Spleen (tissue), 11 donors: ENCODE results near the gene AGXT2. TPM values are rescaled to one million over a fixed set of nuclear protein-coding genes. Genes with fewer than 3 reads are reported as not detected.

Experiments
- DNase-seq: peaks from one replicate; pipeline ENCODE4 v3.0.0-alpha.2; 2020
- H3K27ac ChIP-seq, 8 donors: fragments of 200-600 bp; sonication (generic) in 7 of 8; 1 replicate in 4 of 8; 2 replicates in 4 of 8; pipeline versions ENCODE4 v1.5.0 to v1.8.0; 2016 to 2021; ENCODE audit warnings: inconsistent platforms in 4 of 8, mild to moderate bottlenecking in 4 of 8, moderate library complexity in 1 of 8
- H3K27me3 ChIP-seq, 7 donors: fragments of 200-600 bp; sonication (generic) in 6 of 7; replicated peaks in 1 of 7; 1 replicate in 4 of 7; 2 replicates in 3 of 7; pipeline versions ENCODE4 v1.5.0 to v1.8.0; 2016 to 2021; ENCODE audit warnings: inconsistent platforms in 3 of 7, mild to moderate bottlenecking in 1 of 7
- H3K36me3 ChIP-seq, 6 donors: fragments of 200-600 bp; sonication (generic) in 5 of 6; 1 replicate in 4 of 6; 2 replicates in 2 of 6; pipeline versions ENCODE4 v1.5.0 to v1.8.0; 2016 to 2021; ENCODE audit warnings: inconsistent platforms in 2 of 6
- H3K4me1 ChIP-seq, 6 donors: fragments of 200-600 bp; sonication (generic) in 5 of 6; 1 replicate in 3 of 6; 2 replicates in 3 of 6; pipeline versions ENCODE4 v1.5.0 to v1.8.0; 2016 to 2021; ENCODE audit warnings: inconsistent platforms in 3 of 6
- H3K4me3 ChIP-seq, 8 donors: fragments of 200-600 bp; sonication (generic) in 7 of 8; 1 replicate in 4 of 8; 2 replicates in 4 of 8; pipeline versions ENCODE4 v1.5.0 to v1.8.0; 2016 to 2021; ENCODE audit warnings: inconsistent platforms in 4 of 8, mild to moderate bottlenecking in 4 of 8, moderate library complexity in 2 of 8
- H3K9me3 ChIP-seq, 8 donors: fragments of 200-600 bp; sonication (generic) in 7 of 8; 1 replicate in 4 of 8; 2 replicates in 4 of 8; pipeline versions ENCODE4 v1.5.0 to v1.8.0; 2016 to 2021; ENCODE audit warnings: inconsistent platforms in 4 of 8
- CTCF ChIP-seq, 11 experiments: fragments of 200-600 bp in 7 of 11; fragments of 450-650 bp in 4 of 11; sonication (generic) in 4 of 11; IDR thresholded peaks in 8 of 11; conservative IDR thresholded peaks in 3 of 11; 1 replicate in 7 of 11; 2 replicates in 4 of 11; pipeline versions ENCODE4 v1.4.0 to v1.8.0; 2016 to 2021; ENCODE audit warnings: antibody characterized with exemption in 11 of 11, inconsistent platforms in 4 of 11, mild to moderate bottlenecking in 1 of 11
- POLR2A ChIP-seq, 3 donors: fragments of 450-650 bp; IDR thresholded peaks; one replicate each; pipeline ENCODE4 v1.5.1; 2017; ENCODE audit warnings: antibody characterized with exemption in 3 of 3, mild to moderate bottlenecking in 1 of 3
- POLR2AphosphoS5 ChIP-seq, 3 donors: sonication (generic); formaldehyde crosslinking; IDR thresholded peaks; one replicate each; pipeline ENCODE4 v1.5.1; 2017; ENCODE audit warnings: antibody characterized with exemption in 3 of 3
- WGBS, 5 donors: extraction: QIAGEN DNeasy Blood & Tissue Kit in 3 of 5; methylation state at CpG; one replicate each; pipeline versions ENCODE4 v1.1.5 to v1.1.7; 2013 to 2018; 5-methylcytosine and 5-hydroxymethylcytosine counted together
- intact Hi-C: fragments of 100-400 bp; cut with DNase I; formaldehyde crosslinking; loops from one replicate; pipeline ENCODE4 v1.15.0; 2023; ENCODE audit warnings: low total_unique reads
- polyA plus RNA-seq, 3 donors: library from polyadenylated mRNA; stranded (reverse); fragments of 200-250 nt; gene quantifications; one replicate each; pipeline ENCODE4 v1.2.1, GENCODE V29; 2013
- total RNA-seq, 7 donors: library from RNA; depleted of rRNA in 3 of 7; stranded (reverse); fragments of >200 nt in 3 of 7; fragmentation: NEBNext Ultra II Directional in 4 of 7; extraction: Animal tissue kit (Norgen Biotek cat#: 25700) in 4 of 7; gene quantifications; one replicate each; pipeline versions ENCODE4 v1.1.0 to v1.2.1, GENCODE V29; 2016 to 2021
- donor health status: healthy with polysubstance abuse.
- donor health status: DM: no; HTN: no; CAD: no; lungs with moderate emphysema.
- donor health status: DM: no; HTN: no; CAD: no.
- donor health status: Bipolar disorder and iron deficiency.
- donor health status: healthy.
- donor health status: DM: no; HTN: no; CAD: no.
- donor health status: DM: yes; HTN: yes; CAD: no.

Gene AGXT2
- total and polyA plus RNA-seq, 10 donors, result not detected

GRCh38 chr5:35058374-35058788 lies 10.6 kb upstream of the AGXT2 start:
- no peak for TF ChIP-seq POLR2AphosphoS5 (IDR thresholded peaks at IDR 0.05)
- TF ChIP-seq CTCF (IDR thresholded peaks at IDR 0.05 in 8 of 11, conservative IDR thresholded peaks at IDR 0.05 in 3 of 11), result no peak
- TF ChIP-seq POLR2A (IDR thresholded peaks at IDR 0.05), result no peak
- no peaks in the 10 kb centered on the region for H3K9me3 ChIP-seq
- no peak overlapping the region for H3K27ac ChIP-seq
- H3K4me1 ChIP-seq, result no peaks in the 10 kb centered on the region
- H3K36me3 ChIP-seq, result no peaks in the 10 kb centered on the region
- no peaks in the 10 kb centered on the region for H3K27me3 ChIP-seq
- H3K4me3 ChIP-seq, result no peak overlapping the region
- intact Hi-C loops, result no loop called here
- WGBS, 5 donors, result 61 to 77% (median 65%) methylated on average over 3 of the region's 3 CpGs
- DNase-seq, result no peak

GRCh38 chr5:35056686-35057085 lies 8.9 kb upstream of the AGXT2 start:
- 67 to 85% (median 72%) methylated on average over 2 of the region's 2 CpGs for WGBS, 5 donors
- TF ChIP-seq POLR2AphosphoS5 (IDR thresholded peaks at IDR 0.05) (no peak), CTCF (IDR thresholded peaks at IDR 0.05 in 8 of 11, conservative IDR thresholded peaks at IDR 0.05 in 3 of 11) (no peak), POLR2A (IDR thresholded peaks at IDR 0.05) (no peak)
- H3K27ac ChIP-seq, result no peak overlapping the region
- H3K36me3 ChIP-seq, result no peaks in the 10 kb centered on the region
- DNase-seq, result no peak
- no peaks in the 10 kb centered on the region for H3K9me3 ChIP-seq
- no peaks in the 10 kb centered on the region for H3K4me1 ChIP-seq
- H3K27me3 ChIP-seq, result no peaks in the 10 kb centered on the region
- no peak overlapping the region for H3K4me3 ChIP-seq
- intact Hi-C loops, result no loop called here

GRCh38 chr5:35052838-35053237 lies 5.1 kb upstream of the AGXT2 start:
- TF ChIP-seq POLR2A (IDR thresholded peaks at IDR 0.05) (no peak), POLR2AphosphoS5 (IDR thresholded peaks at IDR 0.05) (no peak), CTCF (IDR thresholded peaks at IDR 0.05 in 8 of 11, conservative IDR thresholded peaks at IDR 0.05 in 3 of 11) (no peak)
- Histone ChIP-seq H3K36me3 (no peaks in the 10 kb centered on the region), H3K4me1 (no peaks in the 10 kb centered on the region), H3K27ac (no peak overlapping the region), H3K27me3 (no peaks in the 10 kb centered on the region), H3K9me3 (no peaks in the 10 kb centered on the region), H3K4me3 (no peak overlapping the region)
- intact Hi-C loops, result no loop called here
- WGBS, 5 donors, result 80 to 87% (median 81%) methylated on average over 4 of the region's 4 CpGs
- no peak for DNase-seq

GRCh38 chr5:35050541-35051126 lies 2.9 kb upstream of the AGXT2 start:
- Histone ChIP-seq H3K4me3 (no peak overlapping the region), H3K27ac (no peak overlapping the region), H3K4me1 (no peaks in the 10 kb centered on the region), H3K27me3 (no peaks in the 10 kb centered on the region), H3K9me3 (no peaks in the 10 kb centered on the region), H3K36me3 (no peaks in the 10 kb centered on the region)
- 84 to 91% (median 86%) methylated on average over 3 of the region's 3 CpGs for WGBS, 5 donors
- DNase-seq, result no peak
- TF ChIP-seq POLR2AphosphoS5 (IDR thresholded peaks at IDR 0.05) (no peak), POLR2A (IDR thresholded peaks at IDR 0.05) (no peak), CTCF (IDR thresholded peaks at IDR 0.05 in 8 of 11, conservative IDR thresholded peaks at IDR 0.05 in 3 of 11) (no peak)
- intact Hi-C loops, result no loop called here
